ENCODE results near the gene USP10. TPM values are rescaled to one million over a fixed set of nuclear protein-coding genes. Genes with fewer than 3 reads are reported as not detected.

Gene USP10
- polyA plus RNA-seq, 3 donors: 38.7 to 115 (median 90.9) TPM

DNA sequence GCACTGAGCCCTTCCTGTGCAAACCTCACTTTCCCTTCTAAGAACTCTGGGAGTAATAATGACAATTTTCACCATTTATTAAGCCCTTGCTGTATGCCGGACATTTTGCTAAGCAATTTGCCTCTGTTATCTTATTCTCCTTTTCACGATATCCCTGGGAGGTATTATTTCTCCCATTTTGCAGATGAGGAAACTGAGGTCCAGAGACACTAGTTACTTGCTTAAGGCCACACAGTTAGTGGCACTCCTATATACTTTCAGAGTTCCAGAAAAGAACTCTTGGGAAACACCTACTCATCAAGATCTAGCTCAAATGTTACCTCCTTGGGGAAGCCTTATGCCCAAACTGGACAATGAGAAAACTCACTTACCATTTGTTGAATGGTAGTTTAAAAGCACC, 4.8 kb upstream of the USP10 start:
- Mint-ChIP-seq H3K4me1 (peaks cover 25% of the 10 kb centered on the region), H3K4me3 (no peak overlapping the region), H3K9me3 (peaks cover 2 to 6% (median 2%) of the 10 kb centered on the region in 7 donors), H3K36me3 (peaks cover 0 to 3% of the 10 kb centered on the region in 2 donors), H3K27ac (no peak overlapping the region), H3K27me3 (ENCODE audit: low read depth in 3 of 3) (peaks cover 1 to 2% (median 2%) of the 10 kb centered on the region in 3 donors)
- Histone ChIP-seq H3K4me3 (replicated peaks in 1 of 3; ENCODE audit: low read depth in 2 of 3, low read length in 3 of 3) (no peak overlapping the region), H3K9me3 (replicated peaks in 1 of 2; ENCODE audit: control insufficient read depth in 1 of 2, insufficient read depth in 1 of 2, low read length in 2 of 2) (no peaks in the 10 kb centered on the region), H3K27ac (ENCODE audit: low read depth in 1 of 2, low read length in 2 of 2) (no peak overlapping the region), H4K20me1 (ENCODE audit: insufficient read depth, low read length) (no peaks in the 10 kb centered on the region), H3K36me3 (replicated peaks in 1 of 2; ENCODE audit: control insufficient read depth in 1 of 2, insufficient read depth in 2 of 2, low read length in 2 of 2) (no peaks in the 10 kb centered on the region), H3K4me1 (ENCODE audit: control insufficient read depth in 1 of 2, insufficient read depth in 2 of 2, low read length in 2 of 2) (peaks cover 21 to 29% of the 10 kb centered on the region in 2 donors), H3K79me2 (ENCODE audit: insufficient read depth, low read length) (peaks cover 8% of the 10 kb centered on the region), H3K9ac (ENCODE audit: insufficient read depth, low read length, poor library complexity, severe bottlenecking) (no peak overlapping the region), H2AFZ (ENCODE audit: insufficient read depth, low read depth, low read length, poor library complexity, severe bottlenecking) (no peak overlapping the region), H3K4me2 (replicated peaks; ENCODE audit: extremely low read depth, low read length, poor library complexity, severe bottlenecking) (no peak overlapping the region), H3K27me3 (ENCODE audit: control insufficient read depth in 2 of 2, insufficient read depth in 2 of 2, low read length in 2 of 2) (no peaks in the 10 kb centered on the region)
- WGBS (ENCODE audit: insufficient coverage): no CpG with 5 or more reads among the region's 2 CpGs
- DNase-seq: no peak
- TF ChIP-seq, protein P1, sequence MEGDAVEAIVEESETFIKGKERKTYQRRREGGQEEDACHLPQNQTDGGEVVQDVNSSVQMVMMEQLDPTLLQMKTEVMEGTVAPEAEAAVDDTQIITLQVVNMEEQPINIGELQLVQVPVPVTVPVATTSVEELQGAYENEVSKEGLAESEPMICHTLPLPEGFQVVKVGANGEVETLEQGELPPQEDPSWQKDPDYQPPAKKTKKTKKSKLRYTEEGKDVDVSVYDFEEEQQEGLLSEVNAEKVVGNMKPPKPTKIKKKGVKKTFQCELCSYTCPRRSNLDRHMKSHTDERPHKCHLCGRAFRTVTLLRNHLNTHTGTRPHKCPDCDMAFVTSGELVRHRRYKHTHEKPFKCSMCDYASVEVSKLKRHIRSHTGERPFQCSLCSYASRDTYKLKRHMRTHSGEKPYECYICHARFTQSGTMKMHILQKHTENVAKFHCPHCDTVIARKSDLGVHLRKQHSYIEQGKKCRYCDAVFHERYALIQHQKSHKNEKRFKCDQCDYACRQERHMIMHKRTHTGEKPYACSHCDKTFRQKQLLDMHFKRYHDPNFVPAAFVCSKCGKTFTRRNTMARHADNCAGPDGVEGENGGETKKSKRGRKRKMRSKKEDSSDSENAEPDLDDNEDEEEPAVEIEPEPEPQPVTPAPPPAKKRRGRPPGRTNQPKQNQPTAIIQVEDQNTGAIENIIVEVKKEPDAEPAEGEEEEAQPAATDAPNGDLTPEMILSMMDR (IDR thresholded peaks at IDR 0.05): no peak
- intact Hi-C loops (cut with micrococcal nuclease): no loop called here

DNA sequence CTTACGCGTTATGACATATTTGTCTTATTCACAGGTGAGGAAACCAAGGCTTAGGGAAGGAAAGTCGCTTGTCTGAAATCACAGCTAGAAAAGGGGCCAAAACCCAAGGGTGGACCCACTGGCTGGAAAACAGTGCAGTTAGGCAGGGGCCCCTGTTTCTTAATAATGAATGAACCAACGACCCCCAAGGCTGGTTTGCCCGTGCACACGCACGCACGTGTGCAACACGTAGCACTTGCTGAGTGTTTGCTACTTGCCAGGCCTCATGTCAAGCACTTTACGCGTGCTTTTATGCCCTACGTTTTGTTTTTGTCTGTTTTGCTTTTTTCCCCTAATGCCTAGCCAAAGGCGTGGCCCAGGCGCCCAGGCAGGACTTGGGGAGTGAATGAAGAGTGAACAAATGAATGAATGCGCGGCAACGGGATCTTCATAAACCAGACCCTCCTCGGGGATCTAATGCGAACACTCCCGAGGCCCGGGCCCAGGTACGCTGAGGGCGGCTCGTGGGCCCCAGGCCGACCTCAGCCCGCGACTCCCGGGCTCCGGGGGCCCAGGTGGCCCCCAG, 571 bp upstream of the USP10 start:
- no peaks in the 10 kb centered on the region for H3K27me3 ChIP-seq (ENCODE audit: control insufficient read depth in 2 of 2, insufficient read depth in 2 of 2, low read length in 2 of 2)
- peaks cover 38% of the 10 kb centered on the region for H4K20me1 ChIP-seq (ENCODE audit: insufficient read depth, low read length)
- Mint-ChIP-seq H3K27ac (peak overlapping the region in 3 of 7 donors; percentile 66 to 81 (median 80)), H3K4me3 (peak overlapping the region; percentile 75 to 78), H3K4me1 (peaks cover 31% of the 10 kb centered on the region), H3K36me3 (no peaks in the 10 kb centered on the region), H3K27me3 (ENCODE audit: low read depth in 3 of 3) (peaks cover 0 to 1% (median 0%) of the 10 kb centered on the region in 3 donors), H3K9me3 (peaks cover 0 to 4% (median 0%) of the 10 kb centered on the region in 7 donors)
- peaks cover 51% of the 10 kb centered on the region for H3K79me2 ChIP-seq (ENCODE audit: insufficient read depth, low read length)
- H2AFZ ChIP-seq (ENCODE audit: insufficient read depth, low read depth, low read length, poor library complexity, severe bottlenecking): peak overlapping the region; percentile 98
- peak overlapping the region in 1 of 2 donors; percentile 71 for H3K27ac ChIP-seq (ENCODE audit: low read depth in 1 of 2, low read length in 2 of 2)
- H3K4me1 ChIP-seq (ENCODE audit: control insufficient read depth in 1 of 2, insufficient read depth in 2 of 2, low read length in 2 of 2): peaks cover 13 to 35% of the 10 kb centered on the region in 2 donors
- DNase-seq: no peak
- no peaks in the 10 kb centered on the region for H3K9me3 ChIP-seq (replicated peaks in 1 of 2; ENCODE audit: control insufficient read depth in 1 of 2, insufficient read depth in 1 of 2, low read length in 2 of 2)
- H3K36me3 ChIP-seq (replicated peaks in 1 of 2; ENCODE audit: control insufficient read depth in 1 of 2, insufficient read depth in 2 of 2, low read length in 2 of 2): no peaks in the 10 kb centered on the region
- TF ChIP-seq, protein P1 (IDR thresholded peaks at IDR 0.05): no peak
- WGBS (ENCODE audit: insufficient coverage): 25% methylated on average over 26 of the region's 29 CpGs
- peak overlapping the region; percentile 79 to 96 (median 89) for H3K4me3 ChIP-seq (replicated peaks in 1 of 3; ENCODE audit: low read depth in 2 of 3, low read length in 3 of 3)
- intact Hi-C loops (cut with micrococcal nuclease): no loop called here
- peak overlapping the region; percentile 94 for H3K9ac ChIP-seq (ENCODE audit: insufficient read depth, low read length, poor library complexity, severe bottlenecking)
- peak overlapping the region; percentile 97 for H3K4me2 ChIP-seq (replicated peaks; ENCODE audit: extremely low read depth, low read length, poor library complexity, severe bottlenecking)
